SK-N-SH treated with all-trans-retinoic acid at 6 μM for 48 hours (cell line): Measurements from ENCODE around the gene WDR48.

Experiments used
- CREB5 ChIP-seq: fragments of 250-450 bp; sonication (Bioruptor Pico); IDR thresholded peaks from 2 replicates; pipeline ENCODE4 v1.5.1; 2020; ENCODE audit warnings: low read depth, mild to moderate bottlenecking, moderate library complexity
- CSDC2 ChIP-seq: fragments of 250-450 bp; sonication (Bioruptor Pico); IDR thresholded peaks from 2 replicates; pipeline ENCODE4 v1.5.0; 2020; ENCODE audit warnings: mild to moderate bottlenecking, moderate library complexity
- ISL1 ChIP-seq: fragments of 250-450 bp; sonication (Bioruptor Pico); IDR thresholded peaks from 2 replicates; pipeline ENCODE4 v2.1.2; 2022; ENCODE audit warnings: mild to moderate bottlenecking, moderate library complexity
- PATZ1 ChIP-seq: fragments of 250-450 bp; sonication (Bioruptor Pico); IDR thresholded peaks from 2 replicates; pipeline ENCODE4 v1.8.0; 2020; ENCODE audit warnings: mild to moderate bottlenecking, moderate library complexity, borderline replicate concordance
- TCF4 ChIP-seq: fragments of 250-450 bp; sonication (Bioruptor Pico); IDR thresholded peaks from 2 replicates; pipeline ENCODE4 v1.8.0; 2021; ENCODE audit warnings: mild to moderate bottlenecking, moderate library complexity, borderline replicate concordance
- TSHZ2 ChIP-seq: fragments of 250-450 bp; sonication (Bioruptor Pico); IDR thresholded peaks from 2 replicates; pipeline ENCODE4 v1.5.0; 2020; ENCODE audit warnings: mild to moderate bottlenecking, moderate library complexity
- ZFP30 ChIP-seq: fragments of 450-650 bp; formaldehyde crosslinking; IDR thresholded peaks from 2 replicates; pipeline ENCODE4 v1.5.0; 2022; ENCODE audit warnings: mild to moderate bottlenecking, moderate library complexity
- ZNF70 ChIP-seq: fragments of 450-650 bp; formaldehyde crosslinking; IDR thresholded peaks from 2 replicates; pipeline ENCODE4 v1.5.0; 2020; ENCODE audit warnings: mild to moderate bottlenecking, moderate library complexity
- ZNF8 ChIP-seq: fragments of 450-650 bp; formaldehyde crosslinking; IDR thresholded peaks from 2 replicates; pipeline ENCODE4 v1.5.0; 2020; ENCODE audit warnings: mild to moderate bottlenecking, moderate library complexity

- TF ChIP-seq CREB5 (CRISPR knock-in tag), result no peak
- TF ChIP-seq ISL1, result no peak
- TF ChIP-seq PATZ1, result no peak
- no peak for TF ChIP-seq CSDC2 (CRISPR knock-in tag)
- no peak for TF ChIP-seq TSHZ2 (CRISPR knock-in tag)
- no peak for TF ChIP-seq ZNF70 (CRISPR knock-in tag)
- TF ChIP-seq ZFP30 (CRISPR knock-in tag), result no peak
- no peak for TF ChIP-seq TCF4
- TF ChIP-seq ZNF8 (CRISPR knock-in tag), result no peak
Measured at GRCh38 chr3:39068556-39068955, 16.7 kb downstream of the WDR48 start.
